GM04504 (cell line): ENCODE results near the gene SOX11.

ENCODE experiments used
- DNase-seq: peaks from one replicate; pipeline ENCODE4 v3.0.0-alpha.2; 2012; ENCODE audit warnings: low read depth

The SOX11 gene

DNA sequence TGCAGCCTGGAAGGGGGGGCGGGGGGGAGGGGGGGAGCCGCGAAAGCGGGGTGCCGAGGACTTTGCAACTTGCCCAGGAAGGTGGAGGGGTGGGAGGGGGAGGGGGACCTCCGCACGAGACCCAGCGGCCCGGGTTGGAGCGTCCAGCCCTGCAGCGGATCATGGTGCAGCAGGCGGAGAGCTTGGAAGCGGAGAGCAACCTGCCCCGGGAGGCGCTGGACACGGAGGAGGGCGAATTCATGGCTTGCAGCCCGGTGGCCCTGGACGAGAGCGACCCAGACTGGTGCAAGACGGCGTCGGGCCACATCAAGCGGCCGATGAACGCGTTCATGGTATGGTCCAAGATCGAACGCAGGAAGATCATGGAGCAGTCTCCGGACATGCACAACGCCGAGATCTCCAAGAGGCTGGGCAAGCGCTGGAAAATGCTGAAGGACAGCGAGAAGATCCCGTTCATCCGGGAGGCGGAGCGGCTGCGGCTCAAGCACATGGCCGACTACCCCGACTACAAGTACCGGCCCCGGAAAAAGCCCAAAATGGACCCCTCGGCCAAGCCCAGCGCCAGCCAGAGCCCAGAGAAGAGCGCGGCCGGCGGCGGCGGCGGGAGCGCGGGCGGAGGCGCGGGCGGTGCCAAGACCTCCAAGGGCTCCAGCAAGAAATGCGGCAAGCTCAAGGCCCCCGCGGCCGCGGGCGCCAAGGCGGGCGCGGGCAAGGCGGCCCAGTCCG is 540 bp downstream of the SOX11 start:
- DNase-seq: no peak

DNA sequence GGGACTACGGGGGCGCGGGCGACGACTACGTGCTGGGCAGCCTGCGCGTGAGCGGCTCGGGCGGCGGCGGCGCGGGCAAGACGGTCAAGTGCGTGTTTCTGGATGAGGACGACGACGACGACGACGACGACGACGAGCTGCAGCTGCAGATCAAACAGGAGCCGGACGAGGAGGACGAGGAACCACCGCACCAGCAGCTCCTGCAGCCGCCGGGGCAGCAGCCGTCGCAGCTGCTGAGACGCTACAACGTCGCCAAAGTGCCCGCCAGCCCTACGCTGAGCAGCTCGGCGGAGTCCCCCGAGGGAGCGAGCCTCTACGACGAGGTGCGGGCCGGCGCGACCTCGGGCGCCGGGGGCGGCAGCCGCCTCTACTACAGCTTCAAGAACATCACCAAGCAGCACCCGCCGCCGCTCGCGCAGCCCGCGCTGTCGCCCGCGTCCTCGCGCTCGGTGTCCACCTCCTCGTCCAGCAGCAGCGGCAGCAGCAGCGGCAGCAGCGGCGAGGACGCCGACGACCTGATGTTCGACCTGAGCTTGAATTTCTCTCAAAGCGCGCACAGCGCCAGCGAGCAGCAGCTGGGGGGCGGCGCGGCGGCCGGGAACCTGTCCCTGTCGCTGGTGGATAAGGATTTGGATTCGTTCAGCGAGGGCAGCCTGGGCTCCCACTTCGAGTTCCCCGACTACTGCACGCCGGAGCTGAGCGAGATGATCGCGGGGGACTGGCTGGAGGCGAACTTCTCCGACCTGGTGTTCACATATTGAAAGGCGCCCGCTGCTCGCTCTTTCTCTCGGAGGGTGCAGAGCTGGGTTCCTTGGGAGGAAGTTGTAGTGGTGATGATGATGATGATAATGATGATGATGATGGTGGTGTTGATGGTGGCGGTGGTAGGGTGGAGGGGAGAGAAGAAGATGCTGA is 1.4 kb downstream of the SOX11 start:
- no peak for DNase-seq

DNA sequence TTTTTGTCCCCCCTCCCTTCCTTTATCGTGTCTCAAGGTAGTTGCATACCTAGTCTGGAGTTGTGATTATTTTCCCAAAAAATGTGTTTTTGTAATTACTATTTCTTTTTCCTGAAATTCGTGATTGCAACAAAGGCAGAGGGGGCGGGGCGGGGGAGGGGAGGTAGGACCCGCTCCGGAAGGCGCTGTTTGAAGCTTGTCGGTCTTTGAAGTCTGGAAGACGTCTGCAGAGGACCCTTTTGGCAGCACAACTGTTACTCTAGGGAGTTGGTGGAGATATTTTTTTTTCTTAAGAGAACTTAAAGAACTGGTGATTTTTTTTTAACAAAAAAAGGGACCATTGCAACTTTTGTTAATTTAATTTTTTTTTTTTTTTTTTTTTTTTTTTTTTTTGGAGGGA is 2.1 kb downstream of the SOX11 start:
- no peak for DNase-seq

DNA sequence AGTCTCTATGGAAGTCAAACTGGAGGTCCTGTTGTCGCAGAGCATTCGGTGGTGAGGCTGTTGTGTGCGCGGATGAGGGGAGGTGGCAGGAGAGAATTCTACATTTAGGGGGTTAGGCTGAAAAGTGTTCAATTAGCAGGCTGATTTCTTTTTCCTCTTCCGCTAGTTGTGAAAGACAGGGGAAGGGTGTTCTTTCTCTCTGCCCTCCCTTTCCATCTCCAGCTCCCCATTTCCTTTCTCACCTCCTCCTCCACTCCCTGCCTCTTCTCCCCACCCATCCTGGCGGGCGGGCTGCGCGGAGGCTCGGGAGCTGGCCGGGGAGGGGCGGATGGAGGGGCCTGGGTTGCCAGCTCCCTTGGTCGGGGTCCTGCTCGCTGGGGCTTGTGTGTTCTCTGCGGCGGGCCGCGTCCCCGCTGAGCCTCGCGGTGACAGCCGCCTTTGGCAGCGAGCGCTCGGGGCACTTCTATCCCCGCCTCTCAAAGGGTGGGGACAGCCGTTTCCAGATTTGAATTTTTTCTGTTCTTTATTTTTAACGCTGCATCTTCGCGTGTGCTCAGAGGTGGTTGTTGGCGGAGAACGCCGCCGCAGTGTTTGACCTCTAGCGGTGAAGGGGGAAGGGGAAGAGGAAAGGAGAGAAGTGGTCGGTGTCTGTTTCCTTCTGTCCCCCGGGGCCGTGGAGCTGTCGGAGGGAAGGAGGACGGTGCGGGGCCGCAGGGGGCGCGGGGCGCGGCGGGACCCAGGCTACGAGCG is 3.6 kb downstream of the SOX11 start:
- DNase-seq: no peak

DNA sequence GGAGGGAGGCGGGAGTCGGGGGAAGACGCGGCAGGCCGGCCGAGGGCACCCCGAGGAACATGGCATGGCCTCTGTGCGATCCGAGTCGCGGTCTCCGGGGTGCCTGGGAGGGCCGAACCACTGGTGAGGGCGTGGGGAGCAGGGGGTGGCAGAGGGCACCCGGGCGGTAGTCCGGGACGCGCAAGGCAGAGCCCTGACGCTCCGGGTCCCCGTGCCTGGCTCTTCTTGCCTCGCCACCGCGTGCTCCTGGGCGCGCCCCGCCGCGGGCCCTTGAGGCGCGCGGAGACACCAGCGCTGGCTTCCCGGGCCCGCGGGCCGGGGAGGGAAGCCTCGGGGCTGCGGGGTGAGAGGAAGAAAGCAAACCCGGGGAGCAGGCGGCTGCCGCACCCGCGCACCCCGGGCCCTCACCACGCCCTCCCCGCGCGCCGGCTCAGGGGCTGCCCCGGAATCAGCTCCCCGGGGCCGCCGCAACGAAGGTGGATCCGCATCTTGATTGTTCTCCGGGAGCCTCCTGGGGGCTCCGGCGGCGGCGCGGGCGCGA is 4.3 kb downstream of the SOX11 start:
- DNase-seq: no peak

DNA sequence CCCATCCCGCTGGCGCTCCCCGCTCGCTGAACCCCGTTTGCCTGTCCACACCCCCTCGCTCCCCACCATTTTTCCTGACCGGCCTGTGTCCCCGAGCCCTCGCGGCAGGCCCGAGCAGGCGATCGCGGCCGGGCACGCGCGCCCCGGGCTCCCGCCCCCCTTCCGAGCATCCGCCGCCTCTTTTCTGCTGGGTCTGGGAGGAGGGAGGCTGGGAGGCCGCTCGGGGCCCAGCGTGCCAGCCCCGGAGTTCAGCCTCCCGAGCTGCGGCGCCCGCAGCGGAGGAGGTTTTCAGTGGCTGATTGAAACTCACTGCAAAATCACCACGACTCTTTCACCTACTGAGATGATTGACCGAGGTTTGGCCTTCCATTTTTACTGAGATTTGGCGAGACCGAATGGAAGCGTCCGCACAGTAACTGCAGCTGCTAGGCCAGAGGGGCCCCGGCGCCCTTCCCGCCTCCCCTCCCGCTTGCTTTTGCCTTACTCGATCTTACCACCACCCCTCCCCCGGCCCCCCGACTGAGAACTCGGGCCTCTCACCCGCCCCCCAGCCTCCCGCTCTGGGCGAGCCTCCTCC is 4.8 kb downstream of the SOX11 start:
- DNase-seq: no peak

DNA sequence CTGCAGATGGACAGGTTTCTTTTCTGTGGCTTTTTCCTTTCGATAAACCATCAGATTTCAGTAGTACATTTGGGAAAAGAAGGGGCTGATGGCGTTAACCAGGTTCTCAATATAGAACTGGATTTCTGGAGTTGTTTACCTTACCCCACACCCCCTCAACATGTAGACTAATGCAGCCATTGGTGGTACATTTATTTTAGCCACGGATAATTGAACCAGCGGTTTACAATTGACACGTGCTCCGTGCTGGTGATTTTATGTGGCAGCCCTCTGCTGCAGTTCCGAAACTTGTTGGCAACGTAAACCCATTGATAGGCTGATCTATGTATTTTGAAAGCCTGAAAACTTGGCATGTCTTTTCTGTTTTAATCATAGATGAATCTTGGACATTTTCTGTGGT is 5.4 kb downstream of the SOX11 start:
- DNase-seq: no peak

DNA sequence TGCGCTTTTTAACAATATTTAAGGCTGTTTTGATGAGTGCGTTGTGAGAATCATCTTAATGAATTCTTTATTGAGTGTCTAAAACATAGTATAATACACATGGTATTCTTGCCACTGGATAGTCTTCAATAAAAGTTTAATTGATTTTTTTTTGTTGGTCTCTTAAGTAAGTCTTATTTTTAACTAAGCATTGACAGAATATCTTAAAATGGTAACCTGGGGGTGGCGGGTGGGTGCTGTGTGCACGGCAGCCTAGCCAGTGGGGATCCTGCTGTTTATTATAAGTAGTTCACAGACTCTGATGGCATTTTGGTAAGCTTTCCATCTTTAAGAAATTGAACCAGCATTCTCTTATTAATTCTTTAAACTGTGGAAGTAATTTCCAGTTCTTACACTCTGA is 6.0 kb downstream of the SOX11 start:
- no peak for DNase-seq

DNA sequence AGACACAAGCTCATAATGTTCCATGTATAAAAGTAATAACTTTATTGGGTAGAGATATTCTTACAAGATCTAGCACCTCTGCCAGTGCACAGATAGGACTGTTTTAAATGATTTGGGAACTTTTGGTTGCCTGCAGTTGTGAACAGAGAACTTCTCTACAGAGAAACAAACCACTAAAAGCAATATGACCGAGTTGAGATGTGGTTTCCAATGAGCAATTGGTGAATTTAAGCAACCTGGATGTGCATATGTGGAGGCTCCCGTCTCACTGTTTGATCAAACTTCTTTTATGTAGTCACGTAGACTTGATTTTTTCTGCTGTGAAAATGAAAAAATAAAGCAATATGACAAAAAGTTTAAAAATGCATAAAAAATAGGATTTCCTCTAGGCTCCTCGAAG is 7.8 kb downstream of the SOX11 start:
- DNase-seq: no peak

DNA sequence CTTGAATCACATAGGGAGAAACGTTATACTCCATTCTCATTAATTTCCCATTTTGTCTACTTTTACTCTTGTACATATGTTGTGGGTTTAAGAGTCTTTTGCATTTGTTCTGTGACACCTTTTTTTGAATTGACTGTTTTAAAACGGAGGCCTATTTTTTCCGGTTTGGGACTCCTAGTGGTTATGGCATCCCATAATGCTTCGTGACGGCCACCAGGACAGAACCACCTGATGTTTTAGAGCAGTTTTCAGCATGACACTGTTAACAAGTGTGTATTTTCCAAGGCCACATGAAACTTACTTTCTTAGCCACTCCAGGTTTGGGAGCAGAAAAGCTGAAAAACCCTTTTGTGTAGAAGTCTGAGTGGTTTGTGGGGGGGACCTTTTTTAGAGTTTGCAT is 8.4 kb downstream of the SOX11 start:
- no peak for DNase-seq

DNA sequence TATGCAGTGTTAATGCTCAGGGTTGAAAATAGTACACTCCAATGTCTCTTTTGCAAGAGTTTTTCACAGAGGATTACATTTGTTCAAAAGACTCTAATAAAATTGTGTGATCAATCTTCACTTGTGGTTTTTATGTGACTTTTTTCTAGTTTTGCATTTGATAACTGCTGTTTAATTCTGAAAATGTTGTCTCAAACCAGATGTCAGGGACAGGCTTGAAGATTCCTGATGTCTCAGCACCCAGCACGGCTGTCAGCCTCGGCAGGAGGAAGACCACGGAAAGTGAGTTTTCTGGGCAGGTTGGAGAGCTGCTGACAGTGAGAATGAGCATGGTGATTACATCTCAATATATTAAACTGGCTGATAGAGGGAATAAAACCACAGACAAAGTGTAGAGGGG is 9.1 kb downstream of the SOX11 start:
- no peak for DNase-seq

DNA sequence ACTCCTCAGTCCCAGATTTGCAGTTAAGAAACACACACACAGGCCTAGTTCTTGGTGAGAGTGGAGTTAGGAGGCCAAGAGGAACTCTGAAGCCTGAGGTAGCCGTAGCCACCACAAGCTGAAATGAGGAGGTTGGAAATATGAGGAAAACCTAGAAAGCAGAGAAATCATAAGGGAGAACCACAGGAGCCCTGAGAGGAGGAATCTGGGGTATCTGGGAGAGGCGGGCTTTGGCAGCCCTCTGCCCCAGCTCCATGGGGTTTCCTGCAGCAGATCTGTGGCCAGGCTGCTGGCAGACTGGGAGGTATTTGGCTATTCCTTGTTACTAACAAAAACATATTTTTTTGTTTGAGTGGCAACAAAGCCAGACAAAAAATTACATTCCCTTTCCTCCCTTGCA is 11.0 kb downstream of the SOX11 start:
- DNase-seq: no peak

DNA sequence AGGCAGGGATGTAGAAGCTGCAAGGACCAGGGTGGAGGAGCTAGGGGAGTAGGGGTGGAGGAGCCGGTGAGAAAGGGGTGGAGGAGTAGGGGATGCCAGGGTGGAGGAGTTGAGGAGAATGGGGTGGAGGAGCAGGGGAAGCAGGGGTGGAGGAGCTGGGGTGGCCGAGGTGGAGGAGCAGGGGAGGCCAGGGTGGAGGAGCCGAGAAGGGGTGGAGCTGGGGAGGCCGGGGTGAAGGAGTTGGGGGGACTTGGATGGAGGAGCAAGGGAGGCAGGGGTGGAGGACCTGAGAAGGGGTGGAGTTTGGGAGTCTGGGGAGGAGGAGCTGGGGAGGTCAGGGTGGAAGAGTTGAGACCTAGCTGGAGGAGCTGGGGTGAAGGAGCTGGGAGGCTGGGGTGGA is 13.3 kb downstream of the SOX11 start:
- no peak for DNase-seq

DNA sequence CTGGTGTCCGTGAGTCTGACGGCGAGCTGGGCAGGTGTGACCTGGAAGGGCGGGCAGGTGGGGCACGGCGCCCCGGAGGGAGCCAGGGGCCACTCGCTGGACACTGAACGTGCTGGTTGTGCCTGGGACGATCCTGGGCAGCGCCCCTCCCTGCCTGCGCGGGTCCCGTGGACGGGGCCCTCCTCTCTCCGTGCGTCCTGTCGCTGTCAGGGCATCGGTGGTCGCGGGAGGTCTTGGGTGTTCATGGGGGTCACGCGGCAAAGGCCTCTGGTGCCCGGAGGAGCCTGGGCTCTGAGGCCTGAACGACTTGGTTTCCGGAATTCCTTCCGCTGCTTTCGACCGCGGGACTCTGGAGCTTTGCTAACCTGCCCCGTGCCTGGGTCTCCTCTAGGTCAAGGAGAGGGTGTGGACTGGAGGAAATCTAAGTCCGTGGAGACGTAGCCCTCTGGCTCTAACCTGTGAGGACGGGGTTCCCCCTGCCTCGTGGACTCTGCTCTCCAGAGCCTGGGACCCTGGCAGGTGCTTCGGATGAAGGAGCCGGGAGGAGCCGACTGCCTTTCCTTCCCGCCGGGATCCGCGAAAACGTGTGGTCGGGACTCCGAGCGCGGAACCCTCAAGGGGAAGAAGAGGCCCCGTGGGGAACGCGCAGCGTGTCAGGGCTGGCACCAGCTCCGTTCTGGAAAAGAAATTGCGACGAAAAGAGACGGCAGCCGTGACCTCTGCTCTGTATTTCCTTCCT is 14.7 kb downstream of the SOX11 start:
- no peak for DNase-seq

DNA sequence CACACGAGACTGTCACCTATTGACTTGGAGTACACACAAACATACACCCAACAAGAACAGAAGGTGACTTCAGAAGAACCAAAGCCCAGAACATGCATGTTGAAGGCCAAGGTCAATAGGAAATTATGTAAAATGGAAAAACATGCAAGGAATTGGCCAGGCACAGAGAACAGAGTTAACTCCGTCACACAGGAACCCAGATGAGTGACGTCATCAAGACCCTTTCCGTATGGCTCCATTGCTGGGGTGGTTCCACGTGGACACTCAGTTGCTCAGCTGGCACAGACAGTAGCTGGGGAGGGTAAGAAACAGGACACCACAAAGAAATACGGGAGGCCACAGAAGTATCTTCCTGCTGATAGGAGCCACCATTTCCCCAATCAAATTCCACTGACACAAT is 18.4 kb downstream of the SOX11 start:
- DNase-seq: no peak

DNA sequence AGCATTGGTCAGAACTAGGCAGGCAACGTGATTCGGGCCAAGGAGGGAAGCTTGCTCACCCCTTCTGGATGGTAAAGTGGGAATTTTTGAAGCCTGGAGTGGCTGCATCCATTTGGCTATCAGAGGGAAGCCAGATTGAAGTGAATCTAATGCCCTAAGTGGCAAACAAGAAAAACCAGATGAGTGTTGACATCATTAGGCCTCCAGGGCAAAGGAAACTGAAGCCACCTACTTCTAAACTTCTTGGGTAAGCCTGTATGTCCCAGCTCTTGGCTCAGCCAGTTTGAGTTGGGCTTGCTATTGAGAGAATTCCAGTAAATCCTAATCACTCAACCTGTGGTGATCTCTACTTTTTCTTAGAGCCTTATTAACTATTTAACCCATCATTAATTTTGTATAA is 20.9 kb downstream of the SOX11 start:
- no peak for DNase-seq

DNA sequence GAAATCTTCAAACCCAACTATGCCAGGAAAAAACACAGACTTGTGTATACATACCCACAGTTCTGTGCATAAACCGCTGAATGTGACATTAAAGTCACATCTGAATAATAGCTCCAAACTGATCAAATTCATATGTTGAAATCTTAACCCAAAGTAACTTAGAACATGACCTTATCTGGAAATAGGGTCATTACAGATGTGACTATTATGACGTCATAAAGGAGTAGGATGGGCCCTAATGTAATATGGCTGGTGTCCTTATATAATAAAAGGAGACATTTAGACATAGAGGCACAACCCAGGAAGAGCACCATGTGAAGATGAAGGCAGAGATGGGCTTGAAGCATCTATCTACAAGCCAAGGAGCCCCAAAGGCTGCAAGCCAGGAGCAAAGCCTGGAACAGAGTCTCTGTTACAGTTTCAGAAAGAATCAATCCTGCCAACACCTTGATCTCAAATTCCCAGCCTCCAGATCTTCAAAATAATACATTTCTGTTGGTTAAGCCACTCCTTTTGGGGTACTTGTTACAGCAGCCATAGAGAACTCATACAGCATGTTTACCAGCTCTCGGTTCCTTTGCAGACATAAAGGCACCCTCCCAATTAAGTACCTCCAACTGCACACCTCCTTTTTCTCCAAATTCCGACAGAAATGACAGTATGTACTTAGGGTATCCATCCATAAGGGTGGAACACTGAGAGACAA is 27.6 kb downstream of the SOX11 start:
- no peak for DNase-seq

DNA sequence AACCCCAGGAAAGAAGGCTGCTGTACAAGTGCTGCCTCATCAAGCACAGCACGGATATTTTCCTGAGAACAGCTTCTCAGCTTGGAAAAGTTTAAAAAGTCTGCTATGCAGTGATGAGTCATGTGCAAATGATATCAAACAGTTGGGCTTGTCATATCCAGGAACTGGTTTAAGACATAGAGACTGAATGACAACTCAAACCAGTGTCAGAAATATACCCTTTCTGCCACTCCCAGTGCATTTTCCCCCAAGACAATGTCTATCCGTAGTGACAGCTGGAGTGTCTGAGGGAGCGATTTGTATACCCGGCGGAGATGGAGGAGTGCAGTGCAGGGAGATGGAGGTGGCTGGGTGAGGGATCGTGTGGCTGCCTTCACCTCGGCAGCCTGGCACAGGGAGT is 28.2 kb downstream of the SOX11 start:
- DNase-seq: no peak

DNA sequence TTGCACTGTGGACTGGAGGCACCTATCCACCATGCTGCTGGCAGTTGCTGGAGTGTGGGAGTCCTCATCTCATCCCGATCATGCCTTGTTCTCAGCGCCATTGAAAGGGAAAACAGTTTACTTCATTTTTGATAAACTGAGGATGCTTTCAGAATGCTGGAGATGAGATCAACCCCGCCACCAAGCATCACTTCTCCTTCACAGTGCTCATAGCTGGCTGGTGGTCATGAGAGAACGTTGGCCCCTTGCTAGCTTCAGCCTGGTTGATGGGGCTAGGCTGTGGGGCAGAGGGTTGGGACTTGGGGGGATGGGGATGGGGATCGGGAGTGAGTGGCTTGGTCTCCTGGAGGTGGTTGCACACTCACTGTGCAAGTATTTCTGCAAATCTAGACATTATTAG is 30.1 kb downstream of the SOX11 start:
- no peak for DNase-seq

DNA sequence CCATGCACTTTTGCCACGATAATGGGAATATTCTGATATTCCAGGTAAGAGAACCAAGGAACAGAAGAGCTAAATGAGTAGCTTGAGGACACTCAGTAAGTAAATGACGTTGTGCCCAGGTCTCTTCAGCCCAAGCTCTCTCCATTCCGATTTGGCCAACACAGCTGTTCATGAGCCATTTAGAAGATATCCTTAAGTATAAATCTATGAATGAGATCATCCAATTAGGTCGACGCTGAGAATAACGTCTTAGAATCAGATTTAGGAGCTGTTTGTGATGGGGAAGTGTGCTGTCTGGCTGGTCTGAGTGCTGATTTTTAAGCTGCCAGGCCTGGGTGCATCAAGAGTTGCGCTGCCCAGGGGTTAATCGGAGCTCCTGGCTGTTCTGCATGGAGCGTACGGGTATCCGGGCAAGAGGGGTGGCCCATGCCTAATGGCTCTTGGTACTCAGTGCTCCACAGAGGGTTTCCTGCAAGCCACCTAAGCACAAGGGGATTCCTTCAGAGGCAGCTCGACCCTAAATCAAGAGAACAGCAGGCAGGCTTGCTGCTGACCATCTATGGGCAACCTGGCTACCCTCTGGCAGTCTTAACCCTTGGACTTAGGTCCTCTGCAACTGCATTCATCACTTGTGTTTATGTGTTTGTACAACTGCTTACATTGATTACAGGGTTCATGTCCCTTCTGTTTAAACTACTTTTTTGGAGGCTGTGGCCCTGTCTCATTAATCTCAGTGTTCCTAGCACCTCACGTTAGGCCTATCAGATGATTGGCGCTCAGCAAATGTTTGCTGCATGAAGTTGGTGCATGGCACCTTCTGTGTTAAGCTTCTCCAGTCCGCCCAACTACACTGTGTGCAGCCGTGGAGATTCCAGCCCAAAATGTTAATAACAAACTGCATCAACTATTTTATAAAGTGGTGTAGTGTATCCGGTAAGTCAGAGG is 31.9 kb downstream of the SOX11 start:
- DNase-seq: no peak
